ENCODE data around the gene DRGX.

- TF ChIP-seq POLR2A (IDR thresholded peaks at IDR 0.05; ENCODE audit: low read length) = no peak
- TF ChIP-seq GATA1 (IDR thresholded peaks at IDR 0.05; ENCODE audit: low read depth, low read length) = no peak
These were observed 40.7 kb downstream of the DRGX start for GRCh38 chr10:49355221-49355620.
